Kidney (tissue), 14 donors: ENCODE measurements around the gene HS1BP3. TPM values are rescaled to one million over a fixed set of nuclear protein-coding genes. Genes with fewer than 3 reads are reported as not detected.

Experiments used
- DNase-seq, 5 donors: peaks; one replicate each; pipeline ENCODE4 v3.0.0-alpha.2; 2013 to 2020
- FAIRE-seq: peaks from 2 replicates; lab custom pipeline; 2012; peaks lifted over from hg19 to GRCh38; lab: Jason Lieb, UNC
- H3K27ac ChIP-seq, 2 donors: one replicate each; pipeline ENCODE4 v1.7.0; 2013; ENCODE audit warnings: low read depth in 2 of 2, low read length in 2 of 2, inconsistent platforms in 1 of 2
- H3K27me3 ChIP-seq: one replicate; pipeline ENCODE4 v1.7.1; 2013; ENCODE audit warnings: low read length, inconsistent platforms; ENCODE audit not compliant: control insufficient read depth, insufficient read depth
- H3K36me3 ChIP-seq, 3 donors: one replicate each; pipeline versions ENCODE4 v1.7.0 to v1.7.1; 2013; ENCODE audit warnings: low read length in 3 of 3, control low read depth in 1 of 3, inconsistent platforms in 1 of 3; ENCODE audit not compliant: insufficient read depth in 3 of 3, control insufficient read depth in 2 of 3
- H3K4me1 ChIP-seq, 3 donors: one replicate each; pipeline versions ENCODE4 v1.7.0 to v1.7.1; 2013; ENCODE audit warnings: low read length in 3 of 3, inconsistent platforms in 1 of 3, low read depth in 1 of 3; ENCODE audit not compliant: control insufficient read depth in 2 of 3, insufficient read depth in 2 of 3
- H3K4me3 ChIP-seq, 3 donors: one replicate each; pipeline versions ENCODE4 v1.7.0 to v1.8.1; 2013; ENCODE audit warnings: low read length in 3 of 3, control low read depth in 1 of 3, inconsistent platforms in 1 of 3
- H3K9ac ChIP-seq, 3 donors: one replicate each; pipeline versions ENCODE4 v1.7.0 to v1.7.1; 2013; ENCODE audit warnings: low read length in 3 of 3, control low read depth in 1 of 3, inconsistent platforms in 1 of 3
- H3K9me3 ChIP-seq, 3 donors: one replicate each; pipeline versions ENCODE4 v1.7.0 to v1.7.1; 2013; ENCODE audit warnings: low read length in 3 of 3, control low read depth in 1 of 3, inconsistent platforms in 1 of 3; ENCODE audit not compliant: control insufficient read depth in 2 of 3, insufficient read depth in 1 of 3
- CTCF ChIP-seq: IDR thresholded peaks from 3 replicates; pipeline ENCODE4 v1.5.1; 2012; ENCODE audit warnings: mild to moderate bottlenecking, moderate library complexity, borderline replicate concordance; ENCODE audit not compliant: insufficient read depth; ENCODE audit errors: extremely low read depth
- intact Hi-C: fragments of 100-400 bp; cut with DNase I; formaldehyde crosslinking; loops from one replicate; pipeline ENCODE4 v1.11.1; 2022
- polyA plus RNA-seq: library from polyadenylated mRNA; stranded (reverse); fragments of 350-450 nt; fragmentation: Illumina TruSeq; extraction: RNeasy Lipid Tissue Mini Kit (QIAGEN cat#74804); gene quantifications from one replicate; pipeline ENCODE4 v1.2.3, GENCODE V29; 2014; ENCODE audit warnings: low read depth, low replicate concordance; ENCODE audit not compliant: insufficient read depth
- total RNA-seq: library from RNA; stranded (reverse); fragmentation: NEBNext Ultra II Directional; extraction: Animal tissue kit (Norgen Biotek cat#: 25700); gene quantifications from one replicate; pipeline ENCODE4 v1.2.1, GENCODE V29; 2021
- donor health status: control.
- donor health status: control.
- donor health status: control.
- donor health status: control.
- donor health status: control.
- donor health status: DM: yes; HTN: yes; CAD: no.
- donor health status: Normal renal cell carcinoma (clear cell type).

HS1BP3 gene
- total and polyA plus RNA-seq, 2 donors from 2014 or later = 35.5 to 37.5 TPM

- H3K4me1 ChIP-seq = peaks cover 0 to 22% (median 6%) of the 10 kb centered on the region in 3 donors
- peak overlapping the region; percentile 41 to 59 for H3K27ac ChIP-seq
- H3K4me3 ChIP-seq = no peak overlapping the region
- no peak for TF ChIP-seq CTCF
- H3K9ac ChIP-seq = peak overlapping the region in 2 of 3 donors; percentile 6 to 65
- no peaks in the 10 kb centered on the region for H3K27me3 ChIP-seq
- FAIRE-seq (no peak), DNase-seq (peak in 4 of 5 donors; percentile 52 to 68 (median 64))
- H3K9me3 ChIP-seq = no peaks in the 10 kb centered on the region
- intact Hi-C loops = no loop called here
- peaks cover 0 to 24% (median 10%) of the 10 kb centered on the region in 3 donors for H3K36me3 ChIP-seq
These were observed 24.0 kb downstream of the HS1BP3 start for GRCh38 chr2:20626698-20627513.

GRCh38 chr2:20626392-20626697 lies 24.6 kb downstream of the HS1BP3 start:
- Histone ChIP-seq H3K36me3 (peaks cover 0 to 24% (median 15%) of the 10 kb centered on the region in 3 donors), H3K4me1 (peaks cover 0 to 22% (median 6%) of the 10 kb centered on the region in 3 donors), H3K4me3 (no peak overlapping the region), H3K27ac (peak overlapping the region; percentile 41 to 59), H3K27me3 (no peaks in the 10 kb centered on the region), H3K9ac (peak overlapping the region in 2 of 3 donors; percentile 6 to 65), H3K9me3 (no peaks in the 10 kb centered on the region)
- FAIRE-seq = no peak
- no peak for TF ChIP-seq CTCF
- intact Hi-C loops = no loop called here
- DNase-seq = peak in 1 of 5 donors; percentile 33

- no peaks in the 10 kb centered on the region for H3K9me3 ChIP-seq
- H3K9ac ChIP-seq = peak overlapping the region in 1 of 3 donors; percentile 65
- peak overlapping the region; percentile 59 to 61 for H3K27ac ChIP-seq
- TF ChIP-seq CTCF = no peak
- H3K27me3 ChIP-seq = no peaks in the 10 kb centered on the region
- no peak overlapping the region for H3K4me3 ChIP-seq
- FAIRE-seq (no peak), DNase-seq (peak; percentile 55 to 72 (median 67))
- peaks cover 0 to 30% (median 16%) of the 10 kb centered on the region in 3 donors for H3K36me3 ChIP-seq
- intact Hi-C loops = no loop called here
- H3K4me1 ChIP-seq = peaks cover 0 to 22% (median 6%) of the 10 kb centered on the region in 3 donors
These were observed 25.2 kb downstream of the HS1BP3 start for GRCh38 chr2:20625491-20626391.
